Endothelial cell of umbilical vein (primary cell): Measurements from ENCODE around the gene GPHB5. TPM values are rescaled to one million over a fixed set of nuclear protein-coding genes. Genes with fewer than 3 reads are reported as not detected.
"Not testable (repeated sequence)": the region's sequence is repeated elsewhere in the genome, so short reads cannot be mapped to it uniquely, and the experiment has no call there.

Experiments used
- BruUV-seq: library from RNA; stranded (reverse); fragments of 400-500 nt; replicated peaks from 2 replicates; lab custom pipeline; 2021; lab: Mats Ljungman, UMichigan
- CTCF ChIA-PET: fragments of 300-600, 350-600 bp; sonication (Branson Sonifier 250); formaldehyde crosslinking; loops from one replicate; lab custom pipeline; 2021; ENCODE audit warnings: antibody characterized with exemption, inconsistent platforms; lab: Charles Lee
- POLR2A ChIA-PET: fragments of 300-600, 350-600 bp; sonication (Branson Sonifier 250); formaldehyde crosslinking; loops from one replicate; lab custom pipeline; 2021; ENCODE audit warnings: antibody characterized with exemption, inconsistent platforms; lab: Charles Lee
- DNase-seq: peaks from one replicate; pipeline ENCODE4 v3.0.0-alpha.2; 2011; ENCODE audit warnings: low read depth, low spot score
- FAIRE-seq: peaks from 2 replicates; lab custom pipeline; 2011; peaks lifted over from hg19 to GRCh38; lab: Jason Lieb, UNC
- H2AFZ ChIP-seq: 2 replicates; pipeline ENCODE4 v1.6.0; 2012; ENCODE audit warnings: low read depth, low read length, control low read depth, inconsistent platforms
- H3K27ac ChIP-seq: 2 replicates; pipeline ENCODE4 v1.5.1; 2011; ENCODE audit warnings: low read depth, mild to moderate bottlenecking, control low read depth, low read length, moderate library complexity; ENCODE audit not compliant: insufficient read depth
- H3K27me3 ChIP-seq, 2 experiments: 2 replicates each; pipeline versions ENCODE4 v1.6.0 to v1.6.1; 2011; ENCODE audit warnings: low read length in 2 of 2, mixed read lengths in 1 of 2; ENCODE audit not compliant: control insufficient read depth in 2 of 2, insufficient read depth in 2 of 2
- H3K36me3 ChIP-seq, 2 experiments: 2 replicates in 1 of 2; 3 replicates in 1 of 2; pipeline ENCODE4 v1.5.1; 2011; ENCODE audit warnings: low read length in 2 of 2, mild to moderate bottlenecking in 1 of 2, moderate library complexity in 1 of 2; ENCODE audit not compliant: control insufficient read depth in 2 of 2, insufficient read depth in 2 of 2; ENCODE audit errors: extremely low read depth in 1 of 2
- H3K4me1 ChIP-seq: 3 replicates; pipeline ENCODE4 v1.5.1; 2011; ENCODE audit warnings: mild to moderate bottlenecking, low read length; ENCODE audit not compliant: control insufficient read depth, insufficient read depth; ENCODE audit errors: extremely low read depth
- H3K4me2 ChIP-seq: 2 replicates; pipeline ENCODE4 v1.6.1; 2011; ENCODE audit warnings: low read length, control low read depth, mixed read lengths; ENCODE audit not compliant: insufficient read depth
- H3K4me3 ChIP-seq, 3 experiments: fragments of 200-600 bp in 1 of 3; sonication (generic), shearing (Covaris generic) in 1 of 3; replicated peaks in 1 of 3; 2 replicates each; pipeline ENCODE4 v1.5.1; 2011 to 2016; ENCODE audit warnings: control low read depth in 3 of 3, low read length in 3 of 3, mild to moderate bottlenecking in 2 of 3, inconsistent platforms in 1 of 3, low read depth in 1 of 3, moderate library complexity in 1 of 3; ENCODE audit not compliant: insufficient read depth in 1 of 3
- H3K79me2 ChIP-seq: 2 replicates; pipeline ENCODE4 v1.6.0; 2012; ENCODE audit warnings: low read length, inconsistent platforms; ENCODE audit not compliant: control insufficient read depth, insufficient read depth
- H3K9ac ChIP-seq: replicated peaks from 2 replicates; pipeline ENCODE3; 2011; ENCODE audit warnings: low read length, control low read depth; ENCODE audit not compliant: insufficient read depth; ENCODE audit errors: extremely low read depth
- H3K9me1 ChIP-seq: replicated peaks from 3 replicates; pipeline ENCODE4 v1.6.0; 2011; ENCODE audit warnings: mild to moderate bottlenecking, low read length; ENCODE audit not compliant: control insufficient read depth, insufficient read depth; ENCODE audit errors: extremely low read depth
- H3K9me3 ChIP-seq: replicated peaks from 2 replicates; pipeline ENCODE4 v1.5.1; 2012; ENCODE audit warnings: low read length, inconsistent platforms; ENCODE audit not compliant: control insufficient read depth, insufficient read depth
- H4K20me1 ChIP-seq: replicated peaks from 2 replicates; pipeline ENCODE3; 2011; ENCODE audit warnings: mild to moderate bottlenecking, low read length; ENCODE audit not compliant: control insufficient read depth, insufficient read depth; ENCODE audit errors: extremely low read depth
- EZH2 ChIP-seq: IDR thresholded peaks from 2 replicates; pipeline ENCODE4 v1.6.1; 2012; ENCODE audit warnings: borderline replicate concordance, low read depth, mild to moderate bottlenecking, moderate library complexity, low read length, inconsistent platforms; ENCODE audit not compliant: severe bottlenecking
- FOS ChIP-seq: IDR thresholded peaks from 2 replicates; pipeline ENCODE4 v1.6.1; 2011; ENCODE audit warnings: mild to moderate bottlenecking, low read length, moderate library complexity, borderline replicate concordance; ENCODE audit not compliant: insufficient read depth
- JUN ChIP-seq: IDR thresholded peaks from 2 replicates; pipeline ENCODE4 v1.6.1; 2011; ENCODE audit warnings: borderline replicate concordance, low read depth; ENCODE audit not compliant: insufficient read length, insufficient read depth
- POLR2AphosphoS5 ChIP-seq: IDR thresholded peaks from 2 replicates; pipeline ENCODE4 v1.6.1; 2012; ENCODE audit warnings: low read depth, mild to moderate bottlenecking, control low read depth, low read length, moderate library complexity; ENCODE audit not compliant: insufficient read depth
- dilution Hi-C: fragments of 300-500 bp; cut with MboI; formaldehyde crosslinking; loops from one replicate; pipeline ENCODE4 v1.15.0; 2019; ENCODE audit warnings: low sequenced_read_pairs; ENCODE audit not compliant: extremely low pct_ligation_motif_present
- intact Hi-C: fragments of 100-400 bp; cut with micrococcal nuclease; formaldehyde crosslinking; loops from one replicate; pipeline ENCODE4 v1.10.0; 2022
- polyA plus RNA-seq, 4 experiments: library from polyadenylated mRNA; depleted of rRNA in 3 of 4; stranded (reverse) in 3 of 4; unstranded in 1 of 4; fragments of >200 nt; gene quantifications; 2 replicates each; pipeline versions ENCODE4 v1.2.1 to v1.2.3, GENCODE V29; 2011 to 2012; ENCODE audit warnings: missing spikeins in 1 of 4
- total RNA-seq: library from RNA; stranded (reverse); gene quantifications from 2 replicates; pipeline ENCODE4 v1.2.3, GENCODE V29; 2021
- TF ChIP-seq, protein P1 (sequence below): IDR thresholded peaks from 2 replicates; pipeline ENCODE4 v1.6.1; 2011; ENCODE audit not compliant: insufficient read depth, insufficient read length
- TF ChIP-seq, protein P2 (sequence below), 2 donors: IDR thresholded peaks; 1 replicate in 1 of 2; 2 replicates in 1 of 2; pipeline ENCODE4 v1.5.1; 2011; ENCODE audit warnings: low read length in 2 of 2, mild to moderate bottlenecking in 2 of 2, moderate library complexity in 2 of 2, control low read depth in 1 of 2, inconsistent platforms in 1 of 2, low read depth in 1 of 2; ENCODE audit not compliant: insufficient read depth in 1 of 2; ENCODE audit errors: extremely low read depth in 1 of 2

Gene GPHB5
- total and polyA plus RNA-seq, 2 donors (not counting 3 experiments of a cell fraction or from before 2014, with no cell fraction given): not detected

DNA sequence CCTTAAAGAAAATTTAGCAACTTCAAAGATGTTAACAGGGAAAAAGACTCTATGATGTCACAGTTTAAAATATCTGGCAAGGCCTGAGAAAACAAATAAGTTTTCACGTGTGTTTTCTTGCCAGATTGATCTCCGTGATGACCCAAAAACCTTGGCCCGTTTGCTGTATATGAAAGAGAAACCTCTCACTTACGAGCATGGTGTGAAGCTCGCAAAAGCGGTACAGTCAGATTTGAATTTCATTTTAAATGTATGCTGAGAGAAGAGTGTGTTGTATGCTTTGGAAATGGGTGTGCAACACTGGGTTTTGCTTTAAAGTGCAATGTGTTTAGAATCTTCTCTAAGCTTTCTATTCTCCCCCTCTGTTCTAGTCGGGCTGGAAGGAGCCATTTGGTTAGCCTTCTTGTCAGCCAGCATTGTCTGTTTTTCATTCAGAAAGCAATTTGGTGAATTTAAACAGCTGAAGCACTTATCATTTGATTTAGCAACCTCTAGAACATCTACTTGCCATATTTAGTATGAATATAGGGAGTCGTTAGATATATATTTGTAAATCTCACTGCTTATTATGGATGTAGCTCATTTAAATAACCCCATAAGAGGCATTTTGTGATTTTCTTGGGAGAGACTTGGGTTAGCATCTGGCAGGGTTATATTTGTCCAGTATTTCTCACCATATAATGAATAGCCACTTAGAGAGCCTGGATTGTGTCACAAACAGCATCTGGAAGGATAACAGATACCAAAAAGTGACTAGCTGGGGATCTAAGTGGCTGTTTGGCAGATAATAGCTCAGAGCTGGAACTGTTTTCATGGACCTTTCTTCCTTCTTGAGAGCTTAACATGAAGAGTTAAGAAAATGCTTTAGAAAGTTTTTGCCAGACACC, 35.5 kb downstream of the GPHB5 start:
- no peak overlapping the region for H3K4me2 ChIP-seq
- H3K9me3 ChIP-seq: no peaks in the 10 kb centered on the region
- H3K27me3 ChIP-seq: no peaks in the 10 kb centered on the region
- no peaks in the 10 kb centered on the region for H3K4me1 ChIP-seq
- ChIA-PET POLR2A (no interaction called here), CTCF (interaction anchor here (1.0 to 1.2 kb wide), 2 partner anchors 11 to 245 kb away, joined by 3 read pairs; no protein-coding TSS in a partner anchor)
- FAIRE-seq: no peak
- BruUV-seq: no TSS peak
- DNase-seq: no peak
- H4K20me1 ChIP-seq: no peaks in the 10 kb centered on the region
- no peak overlapping the region for H3K4me3 ChIP-seq
- no peaks in the 10 kb centered on the region for H3K9me1 ChIP-seq
- H3K79me2 ChIP-seq: peaks cover 10% of the 10 kb centered on the region
- intact Hi-C loops: no loop called here
- dilution Hi-C loops: no loop called here
- TF ChIP-seq FOS (no peak), JUN (no peak), POLR2AphosphoS5 (no peak), EZH2 (no peak)
- TF ChIP-seq, protein P1, sequence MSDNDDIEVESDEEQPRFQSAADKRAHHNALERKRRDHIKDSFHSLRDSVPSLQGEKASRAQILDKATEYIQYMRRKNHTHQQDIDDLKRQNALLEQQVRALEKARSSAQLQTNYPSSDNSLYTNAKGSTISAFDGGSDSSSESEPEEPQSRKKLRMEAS: no peak
- TF ChIP-seq, protein P2, sequence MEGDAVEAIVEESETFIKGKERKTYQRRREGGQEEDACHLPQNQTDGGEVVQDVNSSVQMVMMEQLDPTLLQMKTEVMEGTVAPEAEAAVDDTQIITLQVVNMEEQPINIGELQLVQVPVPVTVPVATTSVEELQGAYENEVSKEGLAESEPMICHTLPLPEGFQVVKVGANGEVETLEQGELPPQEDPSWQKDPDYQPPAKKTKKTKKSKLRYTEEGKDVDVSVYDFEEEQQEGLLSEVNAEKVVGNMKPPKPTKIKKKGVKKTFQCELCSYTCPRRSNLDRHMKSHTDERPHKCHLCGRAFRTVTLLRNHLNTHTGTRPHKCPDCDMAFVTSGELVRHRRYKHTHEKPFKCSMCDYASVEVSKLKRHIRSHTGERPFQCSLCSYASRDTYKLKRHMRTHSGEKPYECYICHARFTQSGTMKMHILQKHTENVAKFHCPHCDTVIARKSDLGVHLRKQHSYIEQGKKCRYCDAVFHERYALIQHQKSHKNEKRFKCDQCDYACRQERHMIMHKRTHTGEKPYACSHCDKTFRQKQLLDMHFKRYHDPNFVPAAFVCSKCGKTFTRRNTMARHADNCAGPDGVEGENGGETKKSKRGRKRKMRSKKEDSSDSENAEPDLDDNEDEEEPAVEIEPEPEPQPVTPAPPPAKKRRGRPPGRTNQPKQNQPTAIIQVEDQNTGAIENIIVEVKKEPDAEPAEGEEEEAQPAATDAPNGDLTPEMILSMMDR (IDR thresholded peaks at IDR 0.05; ENCODE audit: extremely low read depth in 1 of 2, insufficient read depth in 1 of 2, low read depth in 1 of 2, low read length in 2 of 2): no peak
- H3K9ac ChIP-seq: no peak overlapping the region
- no peak overlapping the region for H3K27ac ChIP-seq
- H3K36me3 ChIP-seq: peaks cover 34 to 54% of the 10 kb centered on the region in 2 experiments
- H2AFZ ChIP-seq: no peak overlapping the region

DNA sequence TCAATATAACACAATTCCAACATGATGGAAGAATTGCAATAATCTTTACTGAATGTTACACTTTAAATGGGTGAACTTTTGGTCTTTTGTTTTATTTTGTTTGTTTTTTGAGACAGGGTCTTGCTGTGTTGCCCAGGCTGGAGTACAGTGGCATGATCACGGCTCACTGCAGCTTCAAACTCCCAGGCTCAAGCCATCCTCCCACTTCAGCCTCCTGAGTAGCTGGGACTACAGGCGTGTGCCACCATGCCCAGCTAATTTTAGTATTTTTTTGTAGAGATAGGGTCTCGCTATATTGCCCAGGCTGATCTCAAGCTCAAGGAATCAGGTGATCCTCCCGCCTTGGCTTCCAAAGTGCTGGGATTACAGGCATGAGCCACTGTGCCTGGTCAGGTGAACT, 38.8 kb downstream of the GPHB5 start:
- CTCF ChIA-PET: interaction anchor here (1.0 to 4.8 kb wide), 2 partner anchors 105 to 1101 kb away, joined by 4 to 70 read pairs; no protein-coding TSS in a partner anchor
- H3K9me1 ChIP-seq, dilution Hi-C loops, BruUV-seq, DNase-seq, H3K9ac ChIP-seq, H2AFZ ChIP-seq, H3K27ac ChIP-seq, POLR2A ChIA-PET, H3K27me3 ChIP-seq, H4K20me1 ChIP-seq, H3K4me3 ChIP-seq, H3K9me3 ChIP-seq, FAIRE-seq, H3K4me2 ChIP-seq, H3K4me1 ChIP-seq: not testable (repeated sequence)
- intact Hi-C loops: loop anchor here (5.0 kb wide), 1 partner anchor 238 kb away; no protein-coding TSS in a partner anchor
- peaks cover 21 to 44% of the 10 kb centered on the region in 2 experiments for H3K36me3 ChIP-seq
- peaks cover 38% of the 10 kb centered on the region for H3K79me2 ChIP-seq
